Fibroblast of skin of back (primary cell): ENCODE results near the gene HAUS7. TPM values are rescaled to one million over a fixed set of nuclear protein-coding genes. Genes with fewer than 3 reads are reported as not detected.

Experiments
- DNase-seq: peaks from one replicate; pipeline ENCODE4 v3.0.0-alpha.2; 2013
- polyA plus RNA-seq, 2 experiments: library from polyadenylated mRNA; unstranded; fragments of 120-200 nt; gene quantifications; one replicate each; pipeline ENCODE4 v1.2.1, GENCODE V29; 2013; ENCODE audit not compliant: insufficient read length in 2 of 2

HAUS7 gene
- 35.0 TPM for polyA plus RNA-seq (2013, experiment 1 of 2; ENCODE audit: insufficient read length)
- 19.7 TPM for polyA plus RNA-seq (2013, experiment 2 of 2; ENCODE audit: insufficient read length)

- DNase-seq = peak; percentile 87
Observed at GRCh38 chrX:153470411-153471363, at the start of gene HAUS7. TSS of gene HAUS7 (minus strand) at chrX:153470576. CDS start at chrX:153470557, 19 bp downstream.

- DNase-seq = peak; percentile 71
Observed at GRCh38 chrX:153519569-153520286, 49.4 kb upstream of the HAUS7 start.

- DNase-seq = no peak
Observed at GRCh38 chrX:153517946-153518834, 47.8 kb upstream of the HAUS7 start.

GRCh38 chrX:153517423-153517822 is 47.0 kb upstream of the HAUS7 start, which contains the start of gene ATP2B3:
TSS of gene ATP2B3 (plus strand) at chrX:153517642. CDS start at chrX:153536248, 18,606 bp downstream.
- no peak for DNase-seq

GRCh38 chrX:153516073-153516472 is 45.7 kb upstream of the HAUS7 start:
- peak; percentile 25 for DNase-seq

GRCh38 chrX:153515435-153515834 is 45.1 kb upstream of the HAUS7 start:
- DNase-seq = no peak

- DNase-seq = no peak
Observed at GRCh38 chrX:153514259-153514658, 43.9 kb upstream of the HAUS7 start.

GRCh38 chrX:153513265-153513664 is 42.9 kb upstream of the HAUS7 start:
- DNase-seq = peak; percentile 13

GRCh38 chrX:153512501-153512893 is 42.1 kb upstream of the HAUS7 start:
- DNase-seq = no peak

- DNase-seq = peak; percentile 12
Observed at GRCh38 chrX:153511784-153512500, 41.6 kb upstream of the HAUS7 start.

GRCh38 chrX:153510383-153510782 is 40.0 kb upstream of the HAUS7 start:
- DNase-seq = no peak

- DNase-seq = no peak
Observed at GRCh38 chrX:153509592-153509991, 39.2 kb upstream of the HAUS7 start.

GRCh38 chrX:153507484-153508178 is 37.3 kb upstream of the HAUS7 start:
- DNase-seq = peak; percentile 56

GRCh38 chrX:153505361-153505760 is 35.0 kb upstream of the HAUS7 start:
- no peak for DNase-seq

GRCh38 chrX:153504445-153505016 is 34.2 kb upstream of the HAUS7 start:
- DNase-seq = no peak

- DNase-seq = no peak
Observed at GRCh38 chrX:153502796-153503195, 32.4 kb upstream of the HAUS7 start.

- DNase-seq = no peak
Observed at GRCh38 chrX:153502131-153502530, 31.8 kb upstream of the HAUS7 start.

GRCh38 chrX:153501530-153501929 is 31.2 kb upstream of the HAUS7 start:
- no peak for DNase-seq

- DNase-seq = no peak
Observed at GRCh38 chrX:153500676-153501280, 30.4 kb upstream of the HAUS7 start.

- DNase-seq = no peak
Observed at GRCh38 chrX:153499876-153500275, 29.5 kb upstream of the HAUS7 start.
